GM19035 (cell line): Measurements from ENCODE around the gene TCTN3.
"Not testable (repeated sequence)": the region's sequence is repeated elsewhere in the genome, so short reads cannot be mapped to it uniquely, and the experiment has no call there.

Experiments
- ATAC-seq: cut with Tn5 transposase; IDR thresholded peaks from one replicate; pipeline ENCODE4 v1.9.1; 2021; ENCODE audit not compliant: unreplicated experiment

The TCTN3 gene

GRCh38 chr10:95691281-95691680 lies 2.4 kb downstream of the TCTN3 start:
- ATAC-seq: no peak

- ATAC-seq: no peak
Measured at GRCh38 chr10:95688648-95689047, 5.1 kb downstream of the TCTN3 start.

- no peak for ATAC-seq
Measured at GRCh38 chr10:95683966-95684365, 9.8 kb downstream of the TCTN3 start.

DNA sequence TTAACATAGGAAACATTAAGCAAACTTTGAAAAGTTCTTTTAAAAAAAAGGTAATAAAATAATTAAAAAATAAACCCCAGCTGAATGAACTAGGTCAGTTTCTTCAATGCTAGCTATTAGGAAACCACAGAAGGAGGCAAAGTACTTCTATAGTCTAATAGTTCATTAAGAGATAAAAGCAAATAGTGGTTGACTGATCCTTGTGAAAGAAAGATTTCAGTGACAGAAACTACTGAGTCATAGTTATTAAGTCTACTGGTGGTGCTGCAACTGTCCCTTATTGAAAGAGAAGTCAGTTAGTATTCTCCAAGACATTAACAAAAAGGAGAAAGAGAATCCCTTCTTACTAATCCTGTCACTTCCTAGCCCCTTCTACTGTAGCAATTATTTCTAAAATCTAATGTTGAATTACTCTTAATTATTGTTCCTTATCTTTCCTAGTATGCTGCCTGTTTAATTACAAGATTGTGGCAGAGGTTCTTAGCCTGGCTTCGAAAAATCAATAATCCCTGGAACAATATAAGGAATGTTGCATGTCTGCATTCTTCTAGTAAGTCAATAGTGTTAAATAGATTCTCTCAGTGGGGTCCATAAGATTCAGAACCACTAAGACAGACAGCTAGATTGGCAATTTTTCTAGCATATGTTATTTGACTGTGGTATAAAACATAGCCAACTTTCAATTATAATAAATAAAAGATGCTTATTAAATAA lies 18.2 kb downstream of the TCTN3 start:
- no peak for ATAC-seq

DNA sequence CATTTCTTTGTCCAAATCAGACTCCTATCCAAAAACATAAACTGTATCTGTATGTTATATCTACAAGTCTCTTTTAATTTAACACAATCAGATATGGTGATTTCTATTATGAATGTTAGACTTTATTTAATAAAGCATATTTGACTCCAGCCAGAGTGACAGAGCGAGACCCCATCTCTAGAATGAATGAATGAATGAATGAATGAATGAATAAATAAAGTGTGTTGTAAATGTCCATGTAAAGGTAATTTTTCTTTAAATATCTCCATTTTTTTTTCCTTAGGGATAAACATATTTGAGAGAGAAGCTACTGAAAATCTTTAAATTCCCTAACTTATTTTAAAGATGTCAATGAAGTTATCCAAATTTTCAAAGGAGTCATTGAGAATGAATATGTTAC lies 19.1 kb downstream of the TCTN3 start:
- no peak for ATAC-seq

GRCh38 chr10:95672641-95673040 lies 21.1 kb downstream of the TCTN3 start:
- not testable (repeated sequence) for ATAC-seq

- no peak for ATAC-seq
Measured at GRCh38 chr10:95664543-95664942, 29.2 kb downstream of the TCTN3 start.

DNA sequence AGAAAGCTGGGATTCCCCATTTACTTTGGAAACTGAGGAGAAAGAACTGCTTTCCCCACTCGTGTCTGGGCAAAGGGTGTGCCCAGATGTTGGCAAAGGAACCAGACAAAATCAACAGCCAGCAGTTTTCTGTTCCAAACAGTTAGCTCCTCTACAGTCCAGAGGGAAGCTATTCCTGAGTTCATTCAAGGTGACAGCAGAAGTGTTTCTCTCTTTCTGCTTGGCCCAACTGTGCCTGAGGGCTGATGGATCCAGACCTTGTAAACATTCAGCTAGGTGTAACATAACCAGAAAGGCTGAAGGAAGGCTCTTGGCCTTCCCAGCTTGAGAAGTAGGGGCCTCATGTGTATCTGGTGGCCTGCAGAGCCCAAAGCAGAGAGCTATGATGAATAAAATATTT lies 30.2 kb downstream of the TCTN3 start:
- no peak for ATAC-seq

DNA sequence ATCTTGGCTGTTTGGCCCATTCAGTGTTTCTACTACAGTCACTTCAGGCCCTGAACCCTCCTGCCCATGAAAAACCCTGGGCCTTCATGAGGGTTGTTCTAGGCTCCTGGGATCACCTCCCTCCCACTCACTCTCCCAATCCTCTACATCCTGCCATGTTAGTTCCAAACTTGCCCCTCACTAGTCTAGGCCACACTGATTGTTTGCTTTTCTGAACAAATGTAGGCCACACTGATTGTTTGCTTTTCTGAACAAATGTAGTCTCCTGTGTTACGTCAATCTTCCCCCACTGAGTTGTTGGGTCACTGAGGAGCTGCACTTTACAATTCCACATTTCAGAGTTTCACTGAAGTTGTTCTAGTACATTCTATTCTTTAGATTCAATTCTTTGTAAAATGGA lies 31.9 kb downstream of the TCTN3 start:
- no peak for ATAC-seq

GRCh38 chr10:95660283-95660682 lies 33.4 kb downstream of the TCTN3 start:
- no peak for ATAC-seq

DNA sequence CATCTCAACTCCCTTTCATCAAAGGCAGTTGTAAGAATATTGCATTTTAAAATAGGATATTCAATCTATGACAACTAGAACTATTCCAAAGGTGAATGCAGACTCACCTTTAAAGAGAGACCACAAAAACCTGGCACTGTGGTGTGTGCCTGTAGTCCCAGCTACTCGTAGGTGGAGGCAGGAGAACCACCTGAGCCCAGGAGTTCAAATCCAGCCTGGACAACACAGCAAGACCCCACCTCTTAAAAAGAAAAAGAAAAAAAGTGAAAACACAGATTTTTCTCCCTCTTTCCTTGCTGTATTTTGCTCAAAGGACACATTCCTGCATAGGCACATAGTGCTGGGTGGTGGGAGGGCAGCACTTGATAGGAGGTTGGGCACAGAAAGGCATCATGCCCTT lies 36.5 kb downstream of the TCTN3 start:
- no peak for ATAC-seq

- peak; percentile 91 for ATAC-seq
Measured at GRCh38 chr10:95656291-95657164, 37.2 kb downstream of the TCTN3 start, which contains the start of gene ALDH18A1. TSS of gene ALDH18A1 (minus strand) at chr10:95656711. CDS start at chr10:95653377, 3,334 bp downstream.

GRCh38 chr10:95655571-95656290 lies 38.0 kb downstream of the TCTN3 start:
- ATAC-seq: peak; percentile 17

GRCh38 chr10:95653895-95654294 lies 39.8 kb downstream of the TCTN3 start:
- no peak for ATAC-seq

- no peak for ATAC-seq
Measured at GRCh38 chr10:95651346-95652060, 42.2 kb downstream of the TCTN3 start.

DNA sequence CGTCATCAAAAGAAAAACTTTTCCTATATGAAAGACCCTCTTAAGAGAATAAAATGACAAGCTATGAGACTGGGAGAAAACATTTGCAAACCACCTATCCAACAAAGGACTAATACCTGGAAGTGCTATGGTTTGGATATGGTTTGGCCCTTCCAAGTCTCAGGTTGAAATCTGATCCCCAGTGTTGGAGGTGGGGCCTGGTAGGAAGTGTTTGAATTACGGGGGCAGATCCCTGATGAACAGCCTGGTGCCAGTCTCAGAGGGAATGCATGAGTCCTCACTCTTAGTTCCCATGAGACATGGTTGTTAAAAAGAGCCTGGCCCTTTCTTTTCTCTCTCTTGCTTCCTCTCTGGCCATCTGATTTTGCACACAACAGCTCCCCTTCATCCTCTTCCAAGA lies 43.5 kb downstream of the TCTN3 start:
- no peak for ATAC-seq

DNA sequence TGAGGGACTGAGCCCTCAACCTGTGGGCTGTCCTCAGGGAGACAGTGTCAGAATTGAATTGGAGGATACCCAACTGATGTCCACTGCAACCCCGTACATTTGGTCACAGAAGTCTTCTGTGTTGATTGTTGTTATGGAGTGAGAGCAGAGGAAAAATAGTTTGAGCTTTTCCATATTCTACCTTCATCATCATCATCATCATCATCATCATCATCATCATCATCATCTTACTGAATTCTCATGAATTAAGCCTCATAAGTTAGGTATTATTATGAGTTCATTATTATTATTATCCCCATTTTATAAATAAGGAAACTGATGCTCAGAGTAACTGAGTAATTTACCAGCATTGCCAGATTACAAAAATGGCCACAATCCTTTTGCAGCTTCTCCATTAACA lies 45.6 kb downstream of the TCTN3 start:
- no peak for ATAC-seq

GRCh38 chr10:95646160-95646559 lies 47.6 kb downstream of the TCTN3 start:
- ATAC-seq: no peak

DNA sequence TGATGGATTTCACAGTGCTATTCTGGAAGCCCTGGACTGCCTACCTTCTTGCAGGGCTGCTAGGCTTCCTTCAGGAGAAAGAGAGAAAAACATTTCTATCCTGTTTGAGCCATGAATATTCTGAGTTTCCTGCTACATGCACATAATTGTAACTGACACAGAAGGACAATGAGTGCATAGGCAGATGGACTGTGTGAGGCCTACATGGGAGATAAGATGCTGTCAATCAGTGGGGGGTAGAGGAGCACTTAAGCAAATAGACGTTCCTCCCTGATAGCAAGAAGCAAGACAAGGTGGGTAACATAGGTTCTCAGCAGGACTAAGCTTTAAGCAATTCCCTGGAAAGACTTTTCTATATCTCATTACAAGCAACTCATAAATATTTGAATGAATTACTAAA lies 48.8 kb downstream of the TCTN3 start:
- no peak for ATAC-seq

- no peak for ATAC-seq
Measured at GRCh38 chr10:95640891-95641315, 52.8 kb downstream of the TCTN3 start.

GRCh38 chr10:95637911-95638310 lies 55.8 kb downstream of the TCTN3 start:
- no peak for ATAC-seq
